ENCODE data around the gene UBA3. TPM values are rescaled to one million over a fixed set of nuclear protein-coding genes. Genes with fewer than 3 reads are reported as not detected.

The UBA3 gene
- total RNA-seq, 2 donors from 2014 or later: 36.1 to 69.4 TPM

- H3K9me3 ChIP-seq: no peaks in the 10 kb centered on the region
- TF ChIP-seq, protein P1, sequence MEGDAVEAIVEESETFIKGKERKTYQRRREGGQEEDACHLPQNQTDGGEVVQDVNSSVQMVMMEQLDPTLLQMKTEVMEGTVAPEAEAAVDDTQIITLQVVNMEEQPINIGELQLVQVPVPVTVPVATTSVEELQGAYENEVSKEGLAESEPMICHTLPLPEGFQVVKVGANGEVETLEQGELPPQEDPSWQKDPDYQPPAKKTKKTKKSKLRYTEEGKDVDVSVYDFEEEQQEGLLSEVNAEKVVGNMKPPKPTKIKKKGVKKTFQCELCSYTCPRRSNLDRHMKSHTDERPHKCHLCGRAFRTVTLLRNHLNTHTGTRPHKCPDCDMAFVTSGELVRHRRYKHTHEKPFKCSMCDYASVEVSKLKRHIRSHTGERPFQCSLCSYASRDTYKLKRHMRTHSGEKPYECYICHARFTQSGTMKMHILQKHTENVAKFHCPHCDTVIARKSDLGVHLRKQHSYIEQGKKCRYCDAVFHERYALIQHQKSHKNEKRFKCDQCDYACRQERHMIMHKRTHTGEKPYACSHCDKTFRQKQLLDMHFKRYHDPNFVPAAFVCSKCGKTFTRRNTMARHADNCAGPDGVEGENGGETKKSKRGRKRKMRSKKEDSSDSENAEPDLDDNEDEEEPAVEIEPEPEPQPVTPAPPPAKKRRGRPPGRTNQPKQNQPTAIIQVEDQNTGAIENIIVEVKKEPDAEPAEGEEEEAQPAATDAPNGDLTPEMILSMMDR (IDR thresholded peaks at IDR 0.05): no peak
- peaks cover 0 to 7% of the 10 kb centered on the region in 2 donors for H3K4me1 ChIP-seq (ENCODE audit: control insufficient read depth in 1 of 2, low read depth in 2 of 2)
- H3K27me3 ChIP-seq (replicated peaks; ENCODE audit: insufficient read depth): no peaks in the 10 kb centered on the region
- H3K27ac ChIP-seq: no peak overlapping the region
- ATAC-seq (ENCODE audit: insufficient number of reproducible peaks, low FRiP score, low read depth) (no peak), DNase-seq (ENCODE audit: low spot score) (no peak)
- H3K4me3 ChIP-seq: no peak overlapping the region
- no peaks in the 10 kb centered on the region for H3K36me3 ChIP-seq
Measured at GRCh38 chr3:69119138-69119537, 39.0 kb upstream of the UBA3 start.

GRCh38 chr3:69118555-69118954, 38.4 kb upstream of the UBA3 start:
- TF ChIP-seq, protein P1 (IDR thresholded peaks at IDR 0.05): no peak
- Histone ChIP-seq H3K36me3 (no peaks in the 10 kb centered on the region), H3K9me3 (no peaks in the 10 kb centered on the region), H3K27ac (no peak overlapping the region), H3K4me3 (no peak overlapping the region), H3K27me3 (replicated peaks; ENCODE audit: insufficient read depth) (no peaks in the 10 kb centered on the region), H3K4me1 (ENCODE audit: control insufficient read depth in 1 of 2, low read depth in 2 of 2) (peaks cover 0 to 7% of the 10 kb centered on the region in 2 donors)
- no peak for DNase-seq (ENCODE audit: low spot score)
- ATAC-seq (ENCODE audit: insufficient number of reproducible peaks, low FRiP score, low read depth): no peak

- ATAC-seq (ENCODE audit: insufficient number of reproducible peaks, low FRiP score, low read depth) (no peak), DNase-seq (ENCODE audit: low spot score) (no peak)
- H3K4me1 ChIP-seq (ENCODE audit: control insufficient read depth in 1 of 2, low read depth in 2 of 2): peaks cover 0 to 7% of the 10 kb centered on the region in 2 donors
- H3K36me3 ChIP-seq: no peaks in the 10 kb centered on the region
- TF ChIP-seq, protein P1 (IDR thresholded peaks at IDR 0.05): no peak
- H3K27ac ChIP-seq: no peak overlapping the region
- no peaks in the 10 kb centered on the region for H3K9me3 ChIP-seq
- no peak overlapping the region for H3K4me3 ChIP-seq
- no peaks in the 10 kb centered on the region for H3K27me3 ChIP-seq (replicated peaks; ENCODE audit: insufficient read depth)
Measured at GRCh38 chr3:69116897-69117296, 36.7 kb upstream of the UBA3 start.

- Histone ChIP-seq H3K36me3 (no peaks in the 10 kb centered on the region), H3K27me3 (replicated peaks; ENCODE audit: insufficient read depth) (no peaks in the 10 kb centered on the region), H3K4me1 (ENCODE audit: control insufficient read depth in 1 of 2, low read depth in 2 of 2) (peaks cover 0 to 7% of the 10 kb centered on the region in 2 donors), H3K4me3 (no peak overlapping the region), H3K27ac (no peak overlapping the region), H3K9me3 (no peaks in the 10 kb centered on the region)
- no peak for ATAC-seq (ENCODE audit: insufficient number of reproducible peaks, low FRiP score, low read depth)
- TF ChIP-seq, protein P1 (IDR thresholded peaks at IDR 0.05): no peak
- no peak for DNase-seq (ENCODE audit: low spot score)
Measured at GRCh38 chr3:69116162-69116561, 36.0 kb upstream of the UBA3 start.

DNA sequence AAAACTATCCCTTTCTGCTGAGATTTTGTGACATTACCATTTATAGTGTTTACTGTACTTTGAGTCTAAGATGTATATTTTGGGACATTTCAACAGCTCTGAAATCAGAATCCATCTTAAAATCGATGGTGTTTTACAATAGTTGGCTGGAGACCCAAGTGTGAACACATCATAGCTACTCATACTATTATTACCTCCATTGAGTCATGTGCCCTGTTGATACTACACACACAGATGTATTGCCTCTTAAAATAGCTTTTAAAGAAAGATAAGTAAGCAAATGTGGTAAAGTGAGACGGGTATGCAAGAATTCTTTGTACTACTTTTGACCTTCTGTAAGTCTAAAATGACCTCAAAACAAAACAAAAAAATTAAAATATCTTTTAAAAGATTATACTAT, 35.6 kb upstream of the UBA3 start:
- no peaks in the 10 kb centered on the region for H3K36me3 ChIP-seq
- no peak for DNase-seq (ENCODE audit: low spot score)
- no peak overlapping the region for H3K27ac ChIP-seq
- H3K4me3 ChIP-seq: no peak overlapping the region
- H3K27me3 ChIP-seq (replicated peaks; ENCODE audit: insufficient read depth): no peaks in the 10 kb centered on the region
- no peaks in the 10 kb centered on the region for H3K9me3 ChIP-seq
- peaks cover 0 to 7% of the 10 kb centered on the region in 2 donors for H3K4me1 ChIP-seq (ENCODE audit: control insufficient read depth in 1 of 2, low read depth in 2 of 2)
- TF ChIP-seq, protein P1 (IDR thresholded peaks at IDR 0.05): no peak
- no peak for ATAC-seq (ENCODE audit: insufficient number of reproducible peaks, low FRiP score, low read depth)
